HG03469 (cell line): Measurements from ENCODE around the gene SOX2.

ENCODE experiments used
- ATAC-seq: cut with Tn5 transposase; IDR thresholded peaks from one replicate; pipeline ENCODE4 v1.9.1; 2021; ENCODE audit warnings: mild to moderate bottlenecking, moderate library complexity, moderate number of reproducible peaks; ENCODE audit not compliant: unreplicated experiment

Gene SOX2

GRCh38 chr3:181711325-181712135, at the start of gene SOX2:
Gene SOX2 (plus strand): TSS chr3:181711925. CDS start chr3:181712361, 436 bp downstream.
- no peak for ATAC-seq

- no peak for ATAC-seq
Measured at GRCh38 chr3:181683563-181683962, 28.2 kb upstream of the SOX2 start.

GRCh38 chr3:181687190-181687589, 24.5 kb upstream of the SOX2 start:
- ATAC-seq = no peak

GRCh38 chr3:181687731-181688130, 24.0 kb upstream of the SOX2 start:
- no peak for ATAC-seq

DNA sequence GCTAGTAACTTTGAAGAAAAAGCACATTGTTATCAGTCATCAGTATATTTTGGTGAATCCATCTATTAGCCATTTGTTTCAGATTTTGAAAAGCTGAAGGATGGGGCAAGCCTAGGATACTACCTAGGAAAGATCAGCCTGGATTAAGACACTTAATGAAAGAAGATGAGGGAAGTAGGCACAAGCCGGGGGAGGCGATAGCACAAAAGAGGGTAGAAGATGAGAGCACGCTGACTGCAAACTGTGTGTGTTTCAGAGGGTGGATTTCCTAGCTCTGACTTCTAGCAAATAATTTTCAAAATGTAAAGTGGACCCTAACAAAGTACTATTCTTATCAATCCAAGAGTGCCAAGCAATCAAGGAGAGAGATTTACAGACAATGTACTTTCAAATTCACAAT, 22.2 kb upstream of the SOX2 start:
- ATAC-seq = no peak

DNA sequence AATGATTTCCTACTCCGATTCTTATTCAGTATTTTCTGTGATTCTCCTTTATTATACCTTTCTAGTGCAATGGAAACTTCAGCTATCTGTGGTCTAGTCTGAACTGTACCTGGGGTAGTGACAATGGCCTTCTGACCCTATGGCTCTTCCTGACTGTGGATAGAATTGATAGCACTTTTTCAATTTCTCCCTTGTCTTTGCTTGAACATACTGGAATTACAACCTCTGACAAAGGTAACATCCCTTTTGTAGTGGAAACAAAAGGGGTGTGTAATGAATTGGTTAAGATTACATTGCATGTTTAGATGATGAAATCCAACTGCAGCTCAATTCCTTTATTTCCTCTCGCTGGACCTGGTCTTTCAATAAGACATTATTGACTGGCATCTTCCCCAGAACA, 21.0 kb upstream of the SOX2 start:
- ATAC-seq = no peak

GRCh38 chr3:181691901-181692300, 19.8 kb upstream of the SOX2 start:
- no peak for ATAC-seq

- no peak for ATAC-seq
Measured at GRCh38 chr3:181692311-181693145, 19.2 kb upstream of the SOX2 start.

- ATAC-seq = no peak
Measured at GRCh38 chr3:181693280-181693679, 18.4 kb upstream of the SOX2 start.

DNA sequence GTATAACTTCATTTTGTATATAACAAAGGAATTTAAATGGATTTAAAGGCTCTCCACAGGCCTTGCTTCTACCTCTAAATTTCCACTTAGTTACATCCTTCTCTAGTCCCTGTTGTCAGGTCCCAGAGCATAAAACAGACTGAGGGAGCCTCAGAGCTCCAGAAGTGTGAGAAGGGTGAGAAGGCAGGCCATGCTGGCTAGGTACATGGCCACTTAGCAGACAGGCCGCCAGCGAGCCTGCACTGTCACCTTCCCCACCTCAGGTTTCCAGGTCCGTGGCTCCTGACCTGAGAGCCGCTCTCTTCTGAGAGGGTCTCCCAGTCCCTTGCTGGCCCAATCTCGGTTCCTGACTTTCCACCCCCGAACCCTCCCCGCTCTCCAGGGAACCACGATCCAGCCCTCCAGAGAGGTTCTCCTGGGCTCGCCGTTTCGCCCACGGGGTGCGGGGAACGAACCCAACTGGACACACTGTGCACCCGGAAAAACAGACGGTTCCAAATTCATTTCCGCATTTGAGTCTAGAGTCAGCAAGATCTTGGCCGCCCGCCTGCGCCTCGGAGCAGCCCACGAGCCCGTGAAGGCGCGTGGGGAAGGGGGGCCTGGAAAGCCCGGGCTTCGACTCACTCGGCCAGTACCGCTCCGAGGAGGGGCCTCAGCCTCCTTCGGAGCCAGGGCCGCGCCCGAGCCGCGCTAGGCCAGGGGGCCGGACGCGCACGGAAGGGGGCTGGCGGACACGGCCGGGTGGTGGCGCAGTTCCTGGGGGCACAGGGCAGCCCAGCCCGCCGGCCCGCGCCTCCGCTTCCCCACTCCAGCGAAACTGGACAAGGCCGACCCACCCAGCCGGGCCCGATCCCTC, 16.7 kb upstream of the SOX2 start:
- no peak for ATAC-seq

DNA sequence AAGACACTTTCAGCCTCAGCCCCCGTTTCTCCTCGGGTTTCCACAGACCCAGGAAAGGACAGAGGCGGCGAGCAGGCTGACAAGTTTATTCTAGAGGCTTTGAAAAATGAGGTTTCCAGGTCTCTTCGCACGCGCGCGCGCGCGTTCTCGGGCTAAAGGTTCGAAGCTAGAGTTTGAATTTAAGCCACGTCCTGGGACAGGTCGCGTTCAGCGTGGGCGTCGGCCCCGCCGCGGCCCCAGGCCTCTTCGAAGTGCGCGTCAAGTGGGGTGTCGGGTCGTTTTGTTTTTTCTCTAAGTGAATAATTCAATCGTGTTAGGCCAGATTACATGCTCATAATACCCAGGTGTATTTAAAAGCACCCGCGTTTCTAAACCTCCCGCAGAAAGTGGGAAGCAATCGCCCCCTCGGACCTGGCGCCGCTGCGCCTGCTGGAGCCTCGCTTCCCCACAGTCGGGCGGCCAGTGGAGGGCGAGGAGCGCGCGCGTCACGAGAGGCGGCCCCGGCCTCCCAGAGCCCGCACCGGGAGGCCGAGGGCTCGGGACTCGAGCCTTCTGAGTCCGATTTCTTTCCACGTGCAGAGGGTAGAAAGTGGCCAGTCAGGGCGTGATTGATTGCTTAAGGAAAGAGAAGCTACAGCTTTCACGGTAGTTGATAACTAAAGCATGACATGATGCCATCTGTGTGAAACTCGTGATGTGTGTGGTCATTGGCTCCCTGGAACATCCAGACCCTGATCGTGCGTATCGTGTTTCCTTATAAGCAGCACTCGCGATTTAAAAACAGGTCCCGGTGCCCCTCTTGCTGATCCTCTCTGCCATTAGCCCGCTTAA, 15.8 kb upstream of the SOX2 start:
- ATAC-seq = no peak

DNA sequence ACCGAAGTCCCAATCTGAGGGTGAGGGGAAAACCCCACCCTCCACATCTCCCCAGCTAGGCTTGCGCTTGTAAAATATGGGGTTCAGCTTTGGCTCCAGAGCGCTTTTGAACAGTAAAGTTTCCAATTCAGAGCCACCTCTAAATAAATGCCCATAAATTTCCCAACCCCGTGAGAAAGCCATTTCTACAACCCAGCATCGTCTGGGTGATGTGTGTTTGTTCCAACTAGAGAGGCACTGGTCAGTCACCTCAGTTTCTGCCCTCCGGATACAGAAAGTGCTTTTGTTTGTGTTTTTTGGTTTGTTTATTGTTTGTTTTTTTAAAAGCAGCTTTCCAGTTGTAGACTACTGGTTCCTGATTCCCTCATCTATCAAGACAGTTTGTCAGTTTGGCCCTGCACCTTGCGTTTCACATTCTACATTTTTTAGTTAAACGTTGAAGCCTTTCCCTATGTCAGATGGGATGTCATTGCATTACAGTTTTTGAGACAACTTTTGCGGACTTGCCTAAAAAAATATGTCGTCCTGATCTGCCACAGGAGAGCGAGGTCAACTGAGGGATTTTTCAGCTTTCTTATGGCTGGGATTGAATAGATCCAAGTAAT, 15.0 kb upstream of the SOX2 start:
- no peak for ATAC-seq

GRCh38 chr3:181698263-181698954, 13.3 kb upstream of the SOX2 start:
- no peak for ATAC-seq

GRCh38 chr3:181699171-181699903, 12.4 kb upstream of the SOX2 start:
- ATAC-seq = no peak

DNA sequence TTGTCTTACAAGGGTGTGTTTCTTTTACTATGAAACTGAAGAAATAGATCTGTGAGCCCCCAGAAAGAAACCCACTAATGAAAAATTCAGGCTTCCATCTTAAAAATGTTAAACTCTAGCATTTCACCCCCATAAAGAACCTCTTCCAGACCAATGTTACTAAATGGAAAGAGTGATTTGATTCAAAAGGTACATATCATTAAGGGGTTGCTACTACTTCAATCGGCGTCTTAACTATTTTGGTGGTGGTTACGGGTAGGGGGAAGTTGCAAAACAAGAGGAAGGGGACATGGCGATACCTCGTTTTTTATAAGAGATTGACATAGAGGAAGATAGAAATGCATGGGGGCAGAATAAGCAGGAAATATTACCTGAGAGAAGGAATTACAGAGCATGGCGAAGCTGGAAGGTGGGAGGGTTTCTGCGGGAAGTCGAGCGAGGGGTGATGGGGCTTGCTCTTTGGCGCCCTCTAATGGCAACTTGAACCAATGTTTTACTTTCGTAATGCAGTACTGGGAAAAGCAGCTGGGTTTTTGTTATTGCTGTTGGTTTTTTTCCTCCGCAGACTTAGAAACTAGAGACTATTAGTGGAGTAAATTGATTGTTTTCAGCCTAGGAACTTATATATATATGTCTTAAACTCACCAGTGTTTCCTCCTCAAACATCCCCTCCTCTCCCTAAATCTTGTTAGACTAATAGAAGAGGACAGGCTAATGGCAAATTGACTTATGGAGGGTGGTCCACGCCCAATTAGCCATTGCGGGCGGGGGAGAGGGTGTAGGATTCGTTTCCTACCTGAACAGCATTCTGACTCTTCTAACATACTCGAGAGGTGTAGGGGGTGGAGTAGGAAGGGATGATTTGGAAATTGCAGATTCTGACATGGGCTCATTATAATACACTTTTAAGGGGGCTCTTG, 11.3 kb upstream of the SOX2 start:
- peak; percentile 39 for ATAC-seq

DNA sequence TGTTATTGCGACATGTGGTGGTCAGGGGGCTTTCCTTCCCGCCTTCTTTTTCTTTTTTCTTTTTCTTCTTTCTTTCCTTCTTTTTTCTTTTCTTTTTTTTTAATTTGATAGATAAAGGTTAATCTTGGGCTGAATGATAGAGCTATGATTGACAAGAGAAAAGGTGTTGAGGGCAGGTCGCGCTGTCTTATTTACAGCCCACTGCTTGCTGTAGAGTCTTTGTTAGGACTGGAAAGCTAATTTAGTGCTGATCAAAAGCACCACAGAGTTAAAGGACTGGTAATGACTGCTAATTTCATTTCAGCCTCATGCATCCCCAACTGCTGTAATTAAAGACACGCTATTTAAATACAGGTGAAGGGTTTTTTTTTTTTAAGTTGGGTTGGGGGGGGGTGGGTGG, 10.6 kb upstream of the SOX2 start:
- no peak for ATAC-seq

DNA sequence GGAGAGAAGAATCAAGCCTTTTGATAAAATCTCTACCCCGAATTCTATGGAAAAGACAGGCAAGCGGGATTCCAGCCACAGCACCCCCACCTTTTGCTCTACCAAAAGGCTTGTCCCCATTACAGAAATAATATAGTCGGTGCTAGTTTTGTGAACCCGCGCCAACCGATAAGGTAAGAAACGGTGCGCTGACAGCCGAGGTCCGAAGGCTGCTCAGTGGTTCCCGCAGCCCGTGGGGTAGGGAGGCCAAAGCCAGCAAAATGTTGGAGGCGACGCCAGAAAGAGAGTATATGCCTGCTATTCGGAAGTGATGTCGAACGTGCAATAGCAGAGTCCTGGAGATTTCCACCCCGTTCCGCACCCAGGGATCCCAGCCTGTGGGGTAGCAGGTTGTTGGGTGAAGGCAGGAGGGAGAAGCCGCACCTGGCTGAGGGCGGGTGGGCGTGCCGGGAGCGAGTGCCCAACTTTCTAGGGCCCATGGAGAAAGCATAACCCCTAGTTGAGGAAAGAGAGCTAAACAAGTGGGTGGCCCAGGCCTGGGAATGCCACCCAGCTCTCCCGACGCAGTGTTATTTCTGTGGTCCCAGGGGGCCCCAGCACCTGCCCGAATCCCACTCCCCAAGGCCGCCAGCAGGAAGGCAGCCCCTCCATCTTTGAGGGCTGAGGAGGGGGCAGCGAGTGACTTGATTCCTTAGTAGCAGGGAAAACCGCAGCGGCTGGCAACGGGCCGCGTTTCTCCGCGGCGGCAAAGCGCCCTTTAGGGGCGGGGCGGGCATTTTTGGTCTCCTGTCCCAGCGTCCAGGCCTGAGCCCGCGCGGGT, 7.9 kb upstream of the SOX2 start:
- ATAC-seq = no peak
